Hypothalamus (tissue), 51 donors: ENCODE results near the gene PMM2.
A peak's percentile ranks its signal among the peaks of the same experiment; 100 is the strongest.
"Not testable (repeated sequence)": the region's sequence is repeated elsewhere in the genome, so short reads cannot be mapped to it uniquely, and the experiment has no call there.

Experiments used
- DNase-seq, 51 donors: peaks; one replicate each; lab custom pipeline; 2025; lab: John Stamatoyannopoulos, UW

The PMM2 gene

GRCh38 chr16:8814095-8814806, 16.6 kb downstream of the PMM2 start:
- no peak for DNase-seq

- no peak for DNase-seq
These were observed 19.5 kb downstream of the PMM2 start for GRCh38 chr16:8816967-8817655.

- no peak for DNase-seq
These were observed 21.0 kb downstream of the PMM2 start for GRCh38 chr16:8818504-8819270.

GRCh38 chr16:8819411-8820034, 21.9 kb downstream of the PMM2 start:
- no peak for DNase-seq

GRCh38 chr16:8822403-8822802, 24.8 kb downstream of the PMM2 start:
- no peak for DNase-seq

GRCh38 chr16:8826278-8826879, 28.7 kb downstream of the PMM2 start:
- no peak for DNase-seq

- DNase-seq: peak in 1 of 51 donors; percentile 28
These were observed 31.0 kb downstream of the PMM2 start for GRCh38 chr16:8828541-8829165.

- no peak for DNase-seq
These were observed 33.8 kb downstream of the PMM2 start for GRCh38 chr16:8831450-8831849.

- no peak for DNase-seq
These were observed 34.5 kb downstream of the PMM2 start for GRCh38 chr16:8831871-8832716.

- DNase-seq: no peak
These were observed 35.1 kb downstream of the PMM2 start for GRCh38 chr16:8832717-8833105.

GRCh38 chr16:8836797-8837196, 39.2 kb downstream of the PMM2 start:
- not testable (repeated sequence) for DNase-seq

- DNase-seq: not testable (repeated sequence)
These were observed 40.0 kb downstream of the PMM2 start for GRCh38 chr16:8837594-8837993.

- DNase-seq: not testable (repeated sequence)
These were observed 44.4 kb downstream of the PMM2 start for GRCh38 chr16:8842016-8842415.

GRCh38 chr16:8843296-8843695, 45.7 kb downstream of the PMM2 start:
- not testable (repeated sequence) for DNase-seq

GRCh38 chr16:8845699-8846298, 48.2 kb downstream of the PMM2 start:
- DNase-seq: no peak

- no peak for DNase-seq
These were observed 48.8 kb downstream of the PMM2 start for GRCh38 chr16:8846401-8846932.

- no peak for DNase-seq
These were observed 49.5 kb downstream of the PMM2 start for GRCh38 chr16:8847145-8847544.

GRCh38 chr16:8847623-8848022, 50.0 kb downstream of the PMM2 start:
- DNase-seq: no peak
